NOMO-1 (cell line): ENCODE data around the gene PHF19.

ENCODE experiments used
- DNase-seq, 2 experiments: peaks; one replicate each; lab custom pipeline; 2025; ENCODE audit not compliant: unreplicated experiment in 2 of 2; lab: John Stamatoyannopoulos, UW

The PHF19 gene

GRCh38 chr9:120855827-120856670, 20.9 kb downstream of the PHF19 start:
- no peak for DNase-seq

- no peak for DNase-seq
Observed at GRCh38 chr9:120854596-120855327, 22.2 kb downstream of the PHF19 start.

- DNase-seq = no peak
Observed at GRCh38 chr9:120853198-120853597, 23.8 kb downstream of the PHF19 start.

- DNase-seq = no peak
Observed at GRCh38 chr9:120852240-120853010, 24.6 kb downstream of the PHF19 start.

- DNase-seq = no peak
Observed at GRCh38 chr9:120851449-120851848, 25.5 kb downstream of the PHF19 start.

- DNase-seq = no peak
Observed at GRCh38 chr9:120850315-120850714, 26.7 kb downstream of the PHF19 start.

GRCh38 chr9:120846906-120847305, 30.1 kb downstream of the PHF19 start:
- DNase-seq = no peak

GRCh38 chr9:120846251-120846889, 30.6 kb downstream of the PHF19 start:
- DNase-seq = no peak

- no peak for DNase-seq
Observed at GRCh38 chr9:120845255-120845654, 31.7 kb downstream of the PHF19 start.

- DNase-seq = peak; percentile 99 to 100
Observed at GRCh38 chr9:120842685-120843485, 34.1 kb downstream of the PHF19 start, which contains the start of gene PSMD5. Gene PSMD5, minus strand, starts transcription at chr9:120842922. Its CDS starts 13 bp downstream, at chr9:120842909.

GRCh38 chr9:120841930-120842684, 34.9 kb downstream of the PHF19 start:
- DNase-seq = no peak

GRCh38 chr9:120839146-120839545, 37.8 kb downstream of the PHF19 start:
- DNase-seq = no peak

- no peak for DNase-seq
Observed at GRCh38 chr9:120837921-120838320, 39.1 kb downstream of the PHF19 start.

- DNase-seq = no peak
Observed at GRCh38 chr9:120833325-120833724, 43.7 kb downstream of the PHF19 start.

- no peak for DNase-seq
Observed at GRCh38 chr9:120832807-120833206, 44.2 kb downstream of the PHF19 start.

- no peak for DNase-seq
Observed at GRCh38 chr9:120830865-120831264, 46.1 kb downstream of the PHF19 start.

- no peak for DNase-seq
Observed at GRCh38 chr9:120830151-120830550, 46.8 kb downstream of the PHF19 start.

GRCh38 chr9:120829650-120830049, 47.3 kb downstream of the PHF19 start:
- DNase-seq = no peak

GRCh38 chr9:120820095-120820494, 56.9 kb downstream of the PHF19 start:
- no peak for DNase-seq
